IMR-90 (cell line): ENCODE data around the gene PDLIM4. TPM values are rescaled to one million over a fixed set of nuclear protein-coding genes. Genes with fewer than 3 reads are reported as not detected.

ENCODE experiments used
- ATAC-seq: fragments of 200-7000 bp; cut with Tn5 transposase; 2 replicates; pipeline ENCODE4 v1.9.1; 2020; ENCODE audit warnings: low read depth, mild to moderate bottlenecking, moderate library complexity
- BruUV-seq: library from RNA; stranded (reverse); fragments of 400-500 nt; replicated peaks from 2 replicates; lab custom pipeline; 2021; lab: Mats Ljungman, UMichigan
- CTCF ChIA-PET: fragments of 300-600 bp; formaldehyde crosslinking; extraction: SDS; loops from one replicate; lab custom pipeline; 2021; ENCODE audit warnings: antibody characterized with exemption; lab: Yijun Ruan, JAX
- POLR2A ChIA-PET: fragments of 300-600 bp; sonication (Branson Sonifier 250); formaldehyde crosslinking; loops from one replicate; lab custom pipeline; 2022; ENCODE audit warnings: antibody characterized with exemption; ENCODE audit not compliant: unreplicated experiment; lab: Charles Lee
- DNase-seq: peaks from one replicate; pipeline ENCODE4 v3.0.0; 2013
- H2AFZ ChIP-seq: replicated peaks from 2 replicates; pipeline ENCODE3; 2013; ENCODE audit warnings: low read length, mild to moderate bottlenecking; ENCODE audit not compliant: poor library complexity
- H2AK5ac ChIP-seq: 2 replicates; pipeline ENCODE4 v1.6.1; 2013; ENCODE audit warnings: low read depth, low read length, inconsistent platforms
- H2AK9ac ChIP-seq: replicated peaks from 2 replicates; pipeline ENCODE3; 2013; ENCODE audit warnings: mild to moderate bottlenecking, low read depth, low read length, moderate library complexity; ENCODE audit not compliant: poor library complexity
- H2BK120ac ChIP-seq: 2 replicates; pipeline ENCODE4 v1.6.1; 2013; ENCODE audit warnings: low read depth, low read length, inconsistent platforms
- H2BK15ac ChIP-seq: 3 replicates; pipeline ENCODE4 v1.6.1; 2013; ENCODE audit warnings: low read depth, low read length, inconsistent platforms
- H2BK20ac ChIP-seq: 2 replicates; pipeline ENCODE4 v1.6.1; 2013; ENCODE audit warnings: low read depth, mild to moderate bottlenecking, inconsistent platforms, low read length, moderate library complexity
- H2BK5ac ChIP-seq: 2 replicates; pipeline ENCODE4 v1.6.1; 2013; ENCODE audit warnings: mild to moderate bottlenecking, low read depth, low read length, inconsistent platforms; ENCODE audit not compliant: poor library complexity, severe bottlenecking
- H3K14ac ChIP-seq: replicated peaks from 2 replicates; pipeline ENCODE4 v1.6.1; 2013; ENCODE audit warnings: low read depth, low read length, inconsistent platforms
- H3K18ac ChIP-seq: 2 replicates; pipeline ENCODE4 v1.6.1; 2013; ENCODE audit warnings: low read depth, low read length, control low read depth
- H3K23ac ChIP-seq: 2 replicates; pipeline ENCODE4 v1.6.1; 2013; ENCODE audit warnings: low read depth, low read length, inconsistent platforms
- H3K27ac ChIP-seq: 2 replicates; pipeline ENCODE4 v1.5.1; 2013; ENCODE audit warnings: mild to moderate bottlenecking, control low read depth, low read length; ENCODE audit not compliant: insufficient read depth
- H3K27me3 ChIP-seq: 2 replicates; pipeline ENCODE4 v1.6.1; 2013; ENCODE audit warnings: low read length; ENCODE audit not compliant: control insufficient read depth, insufficient read depth
- H3K36me3 ChIP-seq: 2 replicates; pipeline ENCODE4 v1.6.1; 2013; ENCODE audit warnings: low read length, mixed read lengths; ENCODE audit not compliant: control insufficient read depth, insufficient read depth
- H3K4ac ChIP-seq: 2 replicates; pipeline ENCODE4 v1.6.1; 2013; ENCODE audit warnings: low read depth, low read length, inconsistent platforms
- H3K4me1 ChIP-seq: 2 replicates; pipeline ENCODE4 v1.6.1; 2013; ENCODE audit warnings: low read length, mixed read lengths; ENCODE audit not compliant: control insufficient read depth, insufficient read depth
- H3K4me2 ChIP-seq: 2 replicates; pipeline ENCODE4 v1.6.1; 2013; ENCODE audit warnings: low read depth, mild to moderate bottlenecking, control low read depth, low read length, moderate library complexity
- H3K4me3 ChIP-seq: 2 replicates; pipeline ENCODE4 v1.5.1; 2013; ENCODE audit warnings: low read depth, mild to moderate bottlenecking, control low read depth, low read length, moderate library complexity; ENCODE audit not compliant: insufficient read depth
- H3K56ac ChIP-seq: 2 replicates; pipeline ENCODE4 v1.6.1; 2013; ENCODE audit warnings: low read length, inconsistent platforms; ENCODE audit not compliant: insufficient read depth; ENCODE audit errors: extremely low read depth
- H3K79me1 ChIP-seq, 2 experiments: 2 replicates each; pipeline ENCODE4 v1.6.1; 2013; ENCODE audit warnings: low read length in 2 of 2, inconsistent platforms in 1 of 2, low read depth in 1 of 2
- H3K9ac ChIP-seq: 2 replicates; pipeline ENCODE4 v1.6.1; 2013; ENCODE audit warnings: low read depth, low read length, control low read depth
- H3K9me1 ChIP-seq: 2 replicates; pipeline ENCODE4 v1.6.1; 2013; ENCODE audit warnings: low read length, inconsistent platforms; ENCODE audit not compliant: insufficient read depth
- H3K9me3 ChIP-seq: 2 replicates; pipeline ENCODE4 v1.6.1; 2013; ENCODE audit warnings: low read length; ENCODE audit not compliant: control insufficient read depth, insufficient read depth
- H4K20me1 ChIP-seq: 2 replicates; pipeline ENCODE4 v1.6.1; 2013; ENCODE audit warnings: low read length, inconsistent platforms; ENCODE audit not compliant: insufficient read depth
- H4K5ac ChIP-seq: 2 replicates; pipeline ENCODE4 v1.6.1; 2013; ENCODE audit warnings: mild to moderate bottlenecking, low read depth, low read length, control low read depth
- H4K8ac ChIP-seq, 2 experiments: 2 replicates each; pipeline ENCODE4 v1.6.1; 2013; ENCODE audit warnings: low read depth in 2 of 2, low read length in 2 of 2, control low read depth in 1 of 2, inconsistent platforms in 1 of 2
- H4K91ac ChIP-seq: 2 replicates; pipeline ENCODE4 v1.6.1; 2013; ENCODE audit warnings: low read depth, low read length, inconsistent platforms; ENCODE audit not compliant: insufficient read depth
- BHLHE40 ChIP-seq: fragments of 150-350 bp; IDR thresholded peaks from 2 replicates; pipeline ENCODE4 v1.6.1; 2016; ENCODE audit warnings: mild to moderate bottlenecking, low read depth, low read length
- CEBPB ChIP-seq: IDR thresholded peaks from 2 replicates; pipeline ENCODE4 v1.6.1; 2012; ENCODE audit warnings: low read depth, low read length, improper control_type of control experiment
- MAZ ChIP-seq: IDR thresholded peaks from 2 replicates; pipeline ENCODE4 v1.6.1; 2012; ENCODE audit warnings: low read depth, mild to moderate bottlenecking, low read length, improper control_type of control experiment, moderate library complexity, borderline replicate concordance
- MXI1 ChIP-seq: IDR thresholded peaks from 2 replicates; pipeline ENCODE4 v1.6.1; 2012; ENCODE audit warnings: low read depth, mild to moderate bottlenecking, low read length, moderate library complexity, borderline replicate concordance
- RAD21 ChIP-seq: IDR thresholded peaks from 2 replicates; pipeline ENCODE4 v1.6.1; 2012; ENCODE audit warnings: low read length, improper control_type of control experiment
- RCOR1 ChIP-seq: IDR thresholded peaks from 2 replicates; pipeline ENCODE4 v1.6.1; 2012; ENCODE audit warnings: mild to moderate bottlenecking, low read length, improper control_type of control experiment; ENCODE audit not compliant: insufficient replicate concordance
- SMC3 ChIP-seq: fragments of 150-350 bp; IDR thresholded peaks from 2 replicates; pipeline ENCODE4 v1.6.1; 2016; ENCODE audit warnings: low read depth, mild to moderate bottlenecking, antibody characterized with exemption, low read length, moderate library complexity
- WGBS, 2 experiments: methylation state at CpG; one replicate each; pipeline versions ENCODE4 v1.1.5 to v1.1.7; 2013; ENCODE audit warnings: missing lambda C conversion rate in 2 of 2; ENCODE audit not compliant: insufficient read length in 1 of 2; ENCODE audit errors: extremely low coverage in 2 of 2; 5-methylcytosine and 5-hydroxymethylcytosine counted together
- dilution Hi-C: fragments of 300-500 bp; cut with HindIII; formaldehyde crosslinking; loops from one replicate; pipeline ENCODE4 v1.14.3; 2018; ENCODE audit warnings: low sequenced_read_pairs; ENCODE audit not compliant: unreplicated experiment
- in situ Hi-C: fragments of 300-500 bp; cut with MboI; formaldehyde crosslinking; loops from 3 replicates; pipeline ENCODE4 v1.14.3; 2019; ENCODE audit warnings: low sequenced_read_pairs, inconsistent platforms, mixed read lengths
- intact Hi-C: fragments of 100-400 bp; cut with micrococcal nuclease; formaldehyde crosslinking; loops from 2 replicates; pipeline ENCODE4 v1.10.0; 2022
- polyA plus RNA-seq, 3 experiments: library from polyadenylated mRNA; depleted of rRNA; stranded (reverse); fragments of >200 nt; gene quantifications; 2 replicates each; pipeline ENCODE4 v1.2.3, GENCODE V29; 2012; ENCODE audit warnings: low replicate concordance in 1 of 3
- total RNA-seq: library from RNA; depleted of rRNA; stranded (reverse); fragments of >200 nt; gene quantifications from 2 replicates; pipeline ENCODE4 v1.2.3, GENCODE V29; 2012
- TF ChIP-seq, protein P1 (sequence below): conservative IDR thresholded peaks from 2 replicates; pipeline ENCODE4 v1.5.1; 2012; ENCODE audit warnings: mild to moderate bottlenecking, low read depth, low read length, improper control_type of control experiment
- TF ChIP-seq, protein P2 (sequence below): fragments of 150-350 bp; IDR thresholded peaks from 2 replicates; pipeline ENCODE4 v1.6.1; 2017; ENCODE audit warnings: mild to moderate bottlenecking, antibody characterized with exemption, low read length, low read depth

Gene PDLIM4
- total and polyA plus RNA-seq, 2 of the 4 experiments (the other 2 are of a cell fraction), result 61.1 to 214 TPM

DNA sequence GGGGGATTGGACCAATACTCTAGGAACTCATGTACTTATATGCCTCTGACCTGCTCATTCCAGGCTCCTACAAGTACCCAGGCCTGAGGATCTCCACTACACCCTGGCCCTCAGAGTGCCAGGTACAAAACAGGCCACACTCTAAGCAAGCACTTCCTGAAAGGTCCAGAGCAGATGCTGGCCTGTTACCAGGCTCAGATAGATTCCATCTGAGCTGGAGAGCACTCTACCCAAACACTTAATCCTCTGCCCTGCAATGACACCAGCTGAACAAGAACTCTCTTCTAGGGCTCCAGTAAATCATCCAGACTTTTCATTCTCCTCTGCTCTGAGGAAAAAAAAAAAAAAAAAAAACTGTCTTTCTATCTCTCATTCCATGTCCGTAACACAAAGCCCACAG, 32.8 kb upstream of the PDLIM4 start:
- H3K27ac ChIP-seq, result peak overlapping the region; percentile 68; the same call in 1 of the 2 replicates
- peaks cover 40% of the 10 kb centered on the region for H3K9me1 ChIP-seq
- no peak overlapping the region; the same call in 1 of the 2 replicates for H3K56ac ChIP-seq
- H3K27me3 ChIP-seq, result no peaks in the 10 kb centered on the region
- peak overlapping the region; percentile 55 for H2BK5ac ChIP-seq
- 0 out of 2 replicates have a peak overlapping the region, but pooled peaks have one; percentile 15 for H4K5ac ChIP-seq
- peak overlapping the region; percentile 7 for H2BK120ac ChIP-seq
- peaks cover 35 to 73% of the 10 kb centered on the region in 2 experiments for H3K79me1 ChIP-seq
- H3K4ac ChIP-seq, result peak overlapping the region; percentile 47
- ChIA-PET POLR2A (no interaction called here), CTCF (interaction anchor here (0.6 to 1.5 kb wide), 3 partner anchors 13 to 126 kb away, joined by 3 to 4 read pairs (median 3); no protein-coding TSS in a partner anchor)
- no TSS peak for BruUV-seq
- DNase-seq, result peak; percentile 48
- intact Hi-C loops (no loop called here), in situ Hi-C loops (no loop called here), dilution Hi-C loops (no loop called here)
- peak overlapping the region; percentile 33 for H3K18ac ChIP-seq
- no peaks in the 10 kb centered on the region for H3K36me3 ChIP-seq
- peak overlapping the region; percentile 15; the same call in 1 of the 2 replicates for H3K9ac ChIP-seq
- H3K23ac ChIP-seq, result peak overlapping the region; percentile 73
- peak overlapping the region; percentile 72 for H2AK5ac ChIP-seq
- peak overlapping the region; percentile 10; the same call in 1 of the 2 replicates for H2BK20ac ChIP-seq
- no peak overlapping the region for H3K4me3 ChIP-seq
- peak overlapping the region; percentile 41; the same call in 1 of the 2 replicates for H3K14ac ChIP-seq
- peak overlapping the region; percentile 54 for H4K91ac ChIP-seq
- H3K9me3 ChIP-seq, result no peaks in the 10 kb centered on the region
- no peak for ATAC-seq
- TF ChIP-seq CEBPB, result no peak
- TF ChIP-seq RCOR1, result no peak
- no peak for TF ChIP-seq BHLHE40
- no peak for TF ChIP-seq SMC3
- TF ChIP-seq MAZ, result no peak
- TF ChIP-seq, protein P1, sequence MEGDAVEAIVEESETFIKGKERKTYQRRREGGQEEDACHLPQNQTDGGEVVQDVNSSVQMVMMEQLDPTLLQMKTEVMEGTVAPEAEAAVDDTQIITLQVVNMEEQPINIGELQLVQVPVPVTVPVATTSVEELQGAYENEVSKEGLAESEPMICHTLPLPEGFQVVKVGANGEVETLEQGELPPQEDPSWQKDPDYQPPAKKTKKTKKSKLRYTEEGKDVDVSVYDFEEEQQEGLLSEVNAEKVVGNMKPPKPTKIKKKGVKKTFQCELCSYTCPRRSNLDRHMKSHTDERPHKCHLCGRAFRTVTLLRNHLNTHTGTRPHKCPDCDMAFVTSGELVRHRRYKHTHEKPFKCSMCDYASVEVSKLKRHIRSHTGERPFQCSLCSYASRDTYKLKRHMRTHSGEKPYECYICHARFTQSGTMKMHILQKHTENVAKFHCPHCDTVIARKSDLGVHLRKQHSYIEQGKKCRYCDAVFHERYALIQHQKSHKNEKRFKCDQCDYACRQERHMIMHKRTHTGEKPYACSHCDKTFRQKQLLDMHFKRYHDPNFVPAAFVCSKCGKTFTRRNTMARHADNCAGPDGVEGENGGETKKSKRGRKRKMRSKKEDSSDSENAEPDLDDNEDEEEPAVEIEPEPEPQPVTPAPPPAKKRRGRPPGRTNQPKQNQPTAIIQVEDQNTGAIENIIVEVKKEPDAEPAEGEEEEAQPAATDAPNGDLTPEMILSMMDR, result no peak
- no peak for TF ChIP-seq RAD21
- TF ChIP-seq, protein P2, sequence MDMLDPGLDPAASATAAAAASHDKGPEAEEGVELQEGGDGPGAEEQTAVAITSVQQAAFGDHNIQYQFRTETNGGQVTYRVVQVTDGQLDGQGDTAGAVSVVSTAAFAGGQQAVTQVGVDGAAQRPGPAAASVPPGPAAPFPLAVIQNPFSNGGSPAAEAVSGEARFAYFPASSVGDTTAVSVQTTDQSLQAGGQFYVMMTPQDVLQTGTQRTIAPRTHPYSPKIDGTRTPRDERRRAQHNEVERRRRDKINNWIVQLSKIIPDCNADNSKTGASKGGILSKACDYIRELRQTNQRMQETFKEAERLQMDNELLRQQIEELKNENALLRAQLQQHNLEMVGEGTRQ, result no peak
- TF ChIP-seq MXI1, result no peak
- H2BK15ac ChIP-seq, result 0 out of 3 replicates have a peak overlapping the region, but pooled peaks have one; percentile 1
- H2AFZ ChIP-seq, result no peak overlapping the region
- peak overlapping the region; percentile 64 for H3K4me2 ChIP-seq
- peak overlapping the region in 1 of 2 experiments; percentile 56; a peak in 3 of 4 replicates for H4K8ac ChIP-seq
- peaks cover 42% of the 10 kb centered on the region for H3K4me1 ChIP-seq
- H2AK9ac ChIP-seq, result peak overlapping the region; percentile 70
- H4K20me1 ChIP-seq, result peaks cover 51% of the 10 kb centered on the region
- WGBS, 2 experiments, result 33% methylated on average over 1 of the region's 1 CpG; no CpG with 5 or more reads in 1 of the 2 experiments
